GM18873 (cell line): ENCODE data around the gene DUS2.
"Not testable (repeated sequence)": the region's sequence is repeated elsewhere in the genome, so short reads cannot be mapped to it uniquely, and the experiment has no call there.

Experiments used
- ATAC-seq: cut with Tn5 transposase; IDR thresholded peaks from one replicate; pipeline ENCODE4 v1.9.1; 2021; ENCODE audit warnings: mild to moderate bottlenecking, moderate library complexity, moderate number of reproducible peaks; ENCODE audit not compliant: unreplicated experiment, low FRiP score

Gene DUS2

GRCh38 chr16:68022728-68023537 is at the start of gene DUS2, which contains the start of gene DDX28:
Gene DUS2, plus strand, starts transcription at chr16:68023284. Its CDS starts 14,740 bp downstream, at chr16:68038024.
Gene DDX28, minus strand, starts transcription at chr16:68023232. Its CDS starts 30 bp downstream, at chr16:68023202.
- peak; percentile 66 for ATAC-seq

GRCh38 chr16:67975321-67976105 is 47.6 kb upstream of the DUS2 start:
- no peak for ATAC-seq

- ATAC-seq: no peak
Observed at GRCh38 chr16:67976205-67976604, 46.9 kb upstream of the DUS2 start.

GRCh38 chr16:67977005-67977404 is 46.1 kb upstream of the DUS2 start:
- ATAC-seq: no peak

- ATAC-seq: no peak
Observed at GRCh38 chr16:67977469-67978227, 45.4 kb upstream of the DUS2 start.

GRCh38 chr16:67979955-67980678 is 43.0 kb upstream of the DUS2 start, which contains the start of gene DPEP3:
Gene DPEP3, minus strand, starts transcription at chr16:67980499. Its CDS starts 119 bp downstream, at chr16:67980380.
- ATAC-seq: no peak

- ATAC-seq: no peak
Observed at GRCh38 chr16:67982011-67982696, 40.9 kb upstream of the DUS2 start.

GRCh38 chr16:67986949-67987348 is 36.1 kb upstream of the DUS2 start:
- no peak for ATAC-seq

- ATAC-seq: no peak
Observed at GRCh38 chr16:67987460-67988160, 35.5 kb upstream of the DUS2 start.

- ATAC-seq: no peak
Observed at GRCh38 chr16:67988675-67989074, 34.4 kb upstream of the DUS2 start.

- ATAC-seq: no peak
Observed at GRCh38 chr16:67989322-67990017, 33.6 kb upstream of the DUS2 start.

- ATAC-seq: no peak
Observed at GRCh38 chr16:67990018-67990386, 33.1 kb upstream of the DUS2 start.

- no peak for ATAC-seq
Observed at GRCh38 chr16:67992661-67993206, 30.4 kb upstream of the DUS2 start.

- peak; percentile 61 for ATAC-seq
Observed at GRCh38 chr16:67993207-67994039, 29.7 kb upstream of the DUS2 start.

GRCh38 chr16:67994040-67994408 is 29.1 kb upstream of the DUS2 start:
- not testable (repeated sequence) for ATAC-seq

- no peak for ATAC-seq
Observed at GRCh38 chr16:67995423-67995822, 27.7 kb upstream of the DUS2 start.

GRCh38 chr16:67996666-67997065 is 26.4 kb upstream of the DUS2 start:
- ATAC-seq: no peak
